Right lobe of liver (tissue), 4 donors: ENCODE measurements around the gene STXBP4.

Experiments
- CTCF ChIP-seq, 4 donors: fragments of 200-600 bp in 3 of 4; fragments of 450-650 bp in 1 of 4; IDR thresholded peaks; one replicate each; pipeline versions ENCODE4 v1.5.1 to v1.8.0; 2016 to 2022; ENCODE audit warnings: antibody characterized with exemption in 4 of 4, mild to moderate bottlenecking in 2 of 4
- POLR2A ChIP-seq: fragments of 450-650 bp; IDR thresholded peaks from one replicate; pipeline ENCODE4 v1.6.1; 2017; ENCODE audit warnings: antibody characterized with exemption, mild to moderate bottlenecking
- donor health status: DM: no; HTN: no; CAD: no.
- donor health status: DM: no; HTN: no; CAD: no.
- donor health status: DM: no; HTN: yes; CAD: no.

- TF ChIP-seq CTCF (IDR thresholded peaks at IDR 0.05) (no peak), POLR2A (no peak)
Measured at GRCh38 chr17:55054429-55054828, 85.9 kb downstream of the STXBP4 start.
